Raji (cell line): Measurements from ENCODE around the gene ESM1.

Source experiments
- POLR2A ChIP-seq: IDR thresholded peaks from 2 replicates; pipeline ENCODE4 v1.6.1; 2011; ENCODE audit warnings: low read depth, low read length, control low read depth; ENCODE audit not compliant: insufficient read depth

ESM1 gene, protein sequence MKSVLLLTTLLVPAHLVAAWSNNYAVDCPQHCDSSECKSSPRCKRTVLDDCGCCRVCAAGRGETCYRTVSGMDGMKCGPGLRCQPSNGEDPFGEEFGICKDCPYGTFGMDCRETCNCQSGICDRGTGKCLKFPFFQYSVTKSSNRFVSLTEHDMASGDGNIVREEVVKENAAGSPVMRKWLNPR

DNA sequence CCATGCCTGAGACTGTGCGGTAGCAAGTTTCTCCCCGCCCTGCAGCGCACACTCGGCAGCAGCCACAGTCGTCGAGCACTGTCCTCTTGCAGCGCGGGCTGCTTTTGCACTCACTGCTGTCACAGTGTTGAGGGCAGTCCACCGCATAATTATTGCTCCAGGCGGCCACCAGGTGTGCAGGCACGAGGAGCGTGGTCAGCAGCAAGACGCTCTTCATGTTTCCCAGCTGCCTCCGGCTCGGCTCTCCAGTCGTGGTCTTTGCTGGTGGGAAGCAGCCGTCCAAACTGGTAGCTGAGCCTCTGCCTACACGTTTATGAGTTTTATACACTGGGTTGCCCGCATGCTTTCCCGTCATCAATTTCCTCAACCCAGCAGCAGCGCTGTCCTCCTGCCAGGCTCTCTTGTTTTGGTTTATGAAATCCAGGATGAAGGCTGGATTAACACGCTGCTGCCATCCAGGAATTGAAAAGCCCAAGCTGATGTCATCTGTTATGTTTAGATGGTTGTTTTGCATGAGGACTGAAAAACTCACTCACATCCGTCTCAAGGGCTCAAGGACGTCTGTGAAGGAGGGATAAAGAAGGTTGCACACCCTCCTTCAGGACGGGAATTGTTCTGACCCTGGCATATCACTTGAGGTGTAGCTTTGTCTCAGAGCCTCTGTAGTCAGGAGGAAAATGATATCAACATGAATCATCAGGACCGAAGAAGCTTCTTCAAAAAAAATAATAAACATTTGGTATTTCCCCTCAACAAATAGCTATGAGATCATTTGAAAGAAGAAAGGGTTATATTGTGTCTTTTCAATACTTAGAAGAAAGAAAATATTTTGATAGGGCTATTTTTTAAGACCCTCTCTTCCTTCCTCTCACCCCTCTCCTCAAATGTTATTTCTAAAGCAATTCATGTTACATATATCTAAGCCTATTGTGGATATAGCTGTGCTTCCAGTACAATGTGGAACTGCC is at the start of gene ESM1:
TSS of gene ESM1 (minus strand) at position 293 of the 968 bp plus-strand sequence. CDS start at position 217, 76 bp downstream.
- TF ChIP-seq POLR2A: no peak

GRCh38 chr5:55033568-55033967 is 48.2 kb upstream of the ESM1 start:
- no peak for TF ChIP-seq POLR2A

GRCh38 chr5:55031492-55031891 is 46.1 kb upstream of the ESM1 start:
- TF ChIP-seq POLR2A: no peak

DNA sequence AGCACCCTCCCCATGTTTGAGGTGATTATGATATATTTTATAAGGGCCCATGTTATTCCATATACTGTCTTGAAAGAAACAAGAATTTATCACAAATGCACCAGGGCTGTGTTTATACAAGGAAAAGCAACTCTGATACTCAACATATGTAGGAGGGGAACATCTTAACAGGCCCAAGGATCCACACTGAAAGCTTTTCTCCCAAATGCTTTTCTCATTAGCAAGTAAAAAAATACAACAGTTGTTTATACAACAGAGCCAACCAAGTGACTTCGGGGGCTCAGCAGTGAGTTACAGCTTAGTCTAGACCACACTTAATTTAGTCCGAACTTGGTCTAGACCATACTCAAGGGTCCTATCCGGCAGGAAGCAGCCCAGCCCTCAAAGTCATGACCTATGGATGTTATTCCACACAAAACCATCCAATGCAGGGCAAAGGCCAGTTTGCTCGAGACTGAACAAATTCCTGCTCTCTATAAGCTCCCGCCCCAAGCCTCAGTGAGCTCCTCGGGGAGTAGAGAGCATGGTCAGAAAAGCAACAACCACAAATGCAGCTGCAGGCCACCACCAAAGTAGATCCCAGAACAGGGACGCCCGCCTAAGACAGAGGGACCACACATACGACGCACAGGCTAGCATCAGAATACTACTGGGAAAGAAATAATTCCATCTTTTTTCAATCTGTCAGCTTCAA is 45.4 kb upstream of the ESM1 start:
- TF ChIP-seq POLR2A: no peak

GRCh38 chr5:55030220-55030619 is 44.8 kb upstream of the ESM1 start:
- no peak for TF ChIP-seq POLR2A

- no peak for TF ChIP-seq POLR2A
Observed at GRCh38 chr5:55027595-55027994, 42.2 kb upstream of the ESM1 start.

DNA sequence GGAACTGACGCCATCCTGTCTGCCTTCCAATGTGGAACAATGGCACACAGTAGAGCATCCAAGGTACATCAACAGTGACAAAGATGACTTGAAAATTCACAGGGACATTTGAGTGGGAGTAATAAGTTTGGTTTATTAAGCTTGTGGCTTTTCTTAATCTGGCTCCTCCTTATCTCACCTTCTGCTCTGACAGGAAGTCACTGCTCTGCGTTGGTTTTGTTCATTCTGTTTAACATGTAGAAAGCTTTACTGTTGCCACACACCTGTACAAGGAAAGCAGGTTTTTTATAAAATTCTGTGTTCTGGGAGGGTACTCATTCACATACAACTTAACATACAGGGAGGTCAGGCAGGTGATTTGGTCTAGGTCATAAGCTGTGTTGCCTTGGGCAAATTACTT is 37.1 kb upstream of the ESM1 start:
- TF ChIP-seq POLR2A: no peak

GRCh38 chr5:55021821-55022220 is 36.4 kb upstream of the ESM1 start:
- TF ChIP-seq POLR2A: no peak

GRCh38 chr5:55021410-55021809 is 36.0 kb upstream of the ESM1 start:
- TF ChIP-seq POLR2A: no peak

GRCh38 chr5:55004729-55005128 is 19.3 kb upstream of the ESM1 start:
- no peak for TF ChIP-seq POLR2A

GRCh38 chr5:55003432-55004065 is 18.2 kb upstream of the ESM1 start:
- TF ChIP-seq POLR2A: no peak

DNA sequence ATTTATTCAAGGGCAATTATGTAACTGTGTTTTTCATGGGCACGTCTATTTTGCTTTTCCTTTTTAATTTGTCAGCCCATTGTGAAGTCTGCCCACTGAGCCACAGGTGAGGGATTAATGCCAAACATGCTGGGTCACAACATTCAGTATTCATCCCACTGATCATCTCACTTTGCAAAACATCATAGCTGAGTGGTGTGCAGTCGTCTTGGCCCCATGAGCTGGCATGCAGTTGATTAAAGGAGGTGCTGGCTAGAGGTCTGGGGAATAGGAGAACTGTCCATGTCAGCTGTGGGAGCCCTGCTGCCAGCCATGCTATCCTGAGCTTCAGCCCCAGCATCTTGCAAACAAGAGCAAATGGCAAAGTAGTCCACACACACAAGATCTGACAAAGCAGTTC is 11.7 kb upstream of the ESM1 start:
- no peak for TF ChIP-seq POLR2A

- TF ChIP-seq POLR2A: no peak
Observed at GRCh38 chr5:54996466-54996865, 11.1 kb upstream of the ESM1 start.

- TF ChIP-seq POLR2A: no peak
Observed at GRCh38 chr5:54995168-54995567, 9.8 kb upstream of the ESM1 start.

- no peak for TF ChIP-seq POLR2A
Observed at GRCh38 chr5:54994628-54995027, 9.2 kb upstream of the ESM1 start.

- no peak for TF ChIP-seq POLR2A
Observed at GRCh38 chr5:54993318-54993717, 7.9 kb upstream of the ESM1 start.

- TF ChIP-seq POLR2A: no peak
Observed at GRCh38 chr5:54991416-54991815, 6.0 kb upstream of the ESM1 start.
